Mesenchymal stem cell (in vitro differentiated cells and primary cell): ENCODE data around the gene GALNT10.

ENCODE experiments used
- DNase-seq: peaks from one replicate; pipeline ENCODE4 v3.0.0-alpha.2; 2013
- H2AFZ ChIP-seq: one replicate; pipeline ENCODE4 v1.6.1; 2013; ENCODE audit warnings: low read depth, mild to moderate bottlenecking, control low read depth, inconsistent platforms, low read length, moderate library complexity
- H2AK5ac ChIP-seq: 2 replicates; pipeline ENCODE4 v1.6.1; 2013; ENCODE audit warnings: low read length, moderate library complexity, mild to moderate bottlenecking, inconsistent platforms; ENCODE audit not compliant: severe bottlenecking
- H2BK120ac ChIP-seq: one replicate; pipeline ENCODE4 v1.6.1; 2013; ENCODE audit warnings: low read depth, mild to moderate bottlenecking, inconsistent platforms, low read length, moderate library complexity
- H2BK12ac ChIP-seq, 2 experiments: one replicate each; pipeline ENCODE4 v1.6.1; 2013; ENCODE audit warnings: inconsistent platforms in 2 of 2, low read length in 2 of 2, mild to moderate bottlenecking in 2 of 2, moderate library complexity in 2 of 2, control low read depth in 1 of 2
- H2BK15ac ChIP-seq: one replicate; pipeline ENCODE4 v1.6.1; 2013; ENCODE audit warnings: mild to moderate bottlenecking, low read depth, inconsistent platforms; ENCODE audit not compliant: poor library complexity, severe bottlenecking
- H2BK5ac ChIP-seq: 2 replicates; pipeline ENCODE4 v1.6.1; 2013; ENCODE audit warnings: low read depth, mild to moderate bottlenecking, low read length, control low read depth, inconsistent platforms; ENCODE audit not compliant: poor library complexity, severe bottlenecking
- H3K14ac ChIP-seq, 2 experiments: one replicate each; pipeline ENCODE4 v1.6.1; 2013; ENCODE audit warnings: inconsistent platforms in 2 of 2, low read length in 2 of 2, control low read depth in 1 of 2, mild to moderate bottlenecking in 1 of 2, moderate library complexity in 1 of 2
- H3K18ac ChIP-seq, 2 experiments: one replicate each; pipeline ENCODE4 v1.6.1; 2013; ENCODE audit warnings: inconsistent platforms in 2 of 2, low read length in 2 of 2, control low read depth in 1 of 2, low read depth in 1 of 2, mild to moderate bottlenecking in 1 of 2
- H3K23ac ChIP-seq, 2 experiments: one replicate each; pipeline ENCODE4 v1.6.1; 2013; ENCODE audit warnings: inconsistent platforms in 2 of 2, low read length in 2 of 2, mild to moderate bottlenecking in 2 of 2, moderate library complexity in 2 of 2, control low read depth in 1 of 2
- H3K27ac ChIP-seq: 2 replicates; pipeline ENCODE4 v1.5.1; 2013; ENCODE audit warnings: mild to moderate bottlenecking, moderate library complexity, low read length, control low read depth, inconsistent platforms; ENCODE audit not compliant: poor library complexity, severe bottlenecking
- H3K27me3 ChIP-seq, 2 experiments: 2 replicates each; pipeline versions ENCODE4 v1.6.1 to v1.7.0; 2013; ENCODE audit warnings: low read length in 2 of 2, mild to moderate bottlenecking in 2 of 2, moderate library complexity in 2 of 2, control low read depth in 1 of 2, inconsistent platforms in 1 of 2; ENCODE audit not compliant: control insufficient read depth in 1 of 2, insufficient read depth in 1 of 2
- H3K36me3 ChIP-seq, 2 experiments: 2 replicates each; pipeline versions ENCODE4 v1.6.1 to v1.7.0; 2013; ENCODE audit warnings: low read length in 2 of 2, control low read depth in 1 of 2, inconsistent platforms in 1 of 2, low read depth in 1 of 2, mild to moderate bottlenecking in 1 of 2; ENCODE audit not compliant: insufficient read depth in 2 of 2, control insufficient read depth in 1 of 2
- H3K4ac ChIP-seq, 2 experiments: one replicate each; pipeline ENCODE4 v1.6.1; 2013; ENCODE audit warnings: inconsistent platforms in 2 of 2, low read length in 2 of 2, mild to moderate bottlenecking in 2 of 2, moderate library complexity in 2 of 2, control low read depth in 1 of 2, low read depth in 1 of 2
- H3K4me1 ChIP-seq: 2 replicates; pipeline ENCODE4 v1.6.1; 2013; ENCODE audit warnings: low read depth, low read length, control low read depth; ENCODE audit not compliant: control insufficient read depth, insufficient read depth
- H3K4me2 ChIP-seq: 2 replicates; pipeline ENCODE4 v1.6.1; 2013; ENCODE audit warnings: low read length, mild to moderate bottlenecking, inconsistent platforms; ENCODE audit not compliant: poor library complexity, severe bottlenecking
- H3K4me3 ChIP-seq, 2 experiments: 2 replicates each; pipeline versions ENCODE4 v1.5.1 to v1.7.0; 2013; ENCODE audit warnings: low read length in 2 of 2, mild to moderate bottlenecking in 2 of 2, control low read depth in 1 of 2, low read depth in 1 of 2; ENCODE audit not compliant: insufficient read depth in 1 of 2
- H3K79me1 ChIP-seq: replicated peaks from 2 replicates; pipeline ENCODE4 v1.6.1; 2013; ENCODE audit warnings: mild to moderate bottlenecking, control low read depth, low read length, inconsistent platforms; ENCODE audit not compliant: poor library complexity, severe bottlenecking
- H3K9ac ChIP-seq: 2 replicates; pipeline ENCODE4 v1.7.0; 2013; ENCODE audit warnings: mild to moderate bottlenecking, low read length, moderate library complexity
- H3K9me3 ChIP-seq: 2 replicates; pipeline ENCODE4 v1.7.0; 2013; ENCODE audit warnings: mild to moderate bottlenecking, low read length; ENCODE audit not compliant: control insufficient read depth
- H4K8ac ChIP-seq: one replicate; pipeline ENCODE4 v1.6.1; 2013; ENCODE audit warnings: inconsistent platforms, mild to moderate bottlenecking, low read length, moderate library complexity
- H4K91ac ChIP-seq: one replicate; pipeline ENCODE4 v1.6.1; 2013; ENCODE audit warnings: mild to moderate bottlenecking, low read length, inconsistent platforms
- WGBS: methylation state at CpG from one replicate; pipeline ENCODE4 v1.1.7; 2013; ENCODE audit warnings: mixed read lengths; 5-methylcytosine and 5-hydroxymethylcytosine counted together

The GALNT10 gene

DNA sequence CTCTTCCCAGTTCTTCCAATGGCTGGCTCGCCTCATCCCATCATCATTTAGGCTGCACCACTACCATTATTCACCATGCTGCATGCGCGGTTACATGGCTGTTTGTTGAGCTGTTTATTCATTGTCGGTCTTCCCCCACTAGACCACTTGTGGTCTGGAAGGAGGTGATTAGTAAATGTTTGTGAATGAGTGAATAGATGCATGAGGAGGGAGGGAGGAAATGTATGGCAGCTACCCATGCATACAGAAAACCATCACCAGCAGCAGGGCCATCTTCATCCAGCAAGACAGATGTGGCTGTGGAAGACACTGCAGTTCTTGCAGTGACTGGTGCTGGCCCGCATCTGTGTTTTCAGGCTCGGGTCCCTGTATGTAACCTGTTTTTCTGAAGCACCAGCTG lies 141.9 kb downstream of the GALNT10 start:
- Histone ChIP-seq H3K4me3 (no peak overlapping the region), H2AFZ (no peak overlapping the region), H3K79me1 (peaks cover 6% of the 10 kb centered on the region), H3K27me3 (no peaks in the 10 kb centered on the region), H2AK5ac (no peak overlapping the region), H3K27ac (no peak overlapping the region), H3K9ac (no peak overlapping the region), H3K18ac (no peak overlapping the region), H4K91ac (no peak overlapping the region), H2BK15ac (no peak overlapping the region), H3K4me2 (no peak overlapping the region), H3K14ac (no peak overlapping the region), H2BK12ac (no peak overlapping the region), H3K9me3 (no peaks in the 10 kb centered on the region), H3K36me3 (peaks cover 7 to 32% of the 10 kb centered on the region in 2 experiments), H3K4ac (no peak overlapping the region), H2BK5ac (no peak overlapping the region), H2BK120ac (no peak overlapping the region), H3K23ac (no peak overlapping the region), H4K8ac (no peak overlapping the region), H3K4me1 (peaks cover 6% of the 10 kb centered on the region)
- 94% methylated on average over 6 of the region's 6 CpGs for WGBS
- no peak for DNase-seq

DNA sequence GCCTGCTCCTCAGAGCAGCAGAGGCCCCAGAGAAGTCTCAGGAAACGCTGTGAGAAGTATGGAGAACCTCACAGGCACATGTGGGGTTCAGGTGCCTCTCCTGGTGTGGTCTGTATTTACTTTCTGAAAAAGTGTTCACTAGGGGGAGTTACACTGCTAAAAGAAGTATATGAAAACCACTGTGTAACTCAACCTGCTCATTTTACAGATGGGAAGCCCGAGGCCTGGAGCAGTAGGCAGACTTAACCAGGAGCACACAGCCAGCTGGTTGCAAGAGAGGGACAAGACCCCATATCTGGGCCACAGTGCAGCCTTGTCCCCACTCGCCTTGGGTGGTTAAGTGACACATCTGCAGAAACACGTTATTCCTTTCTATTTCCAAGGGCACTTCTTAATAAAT lies 142.5 kb downstream of the GALNT10 start:
- Histone ChIP-seq H3K79me1 (peaks cover 6% of the 10 kb centered on the region), H2BK12ac (no peak overlapping the region), H3K23ac (no peak overlapping the region), H2AFZ (no peak overlapping the region), H3K9ac (no peak overlapping the region), H3K4me1 (peaks cover 6% of the 10 kb centered on the region), H3K27me3 (no peaks in the 10 kb centered on the region), H3K27ac (no peak overlapping the region), H2BK120ac (no peak overlapping the region), H3K4ac (no peak overlapping the region), H2BK5ac (no peak overlapping the region), H4K8ac (no peak overlapping the region), H3K4me3 (no peak overlapping the region), H3K36me3 (peaks cover 7 to 33% of the 10 kb centered on the region in 2 experiments), H2AK5ac (no peak overlapping the region), H4K91ac (no peak overlapping the region), H2BK15ac (no peak overlapping the region), H3K4me2 (no peak overlapping the region), H3K9me3 (no peaks in the 10 kb centered on the region), H3K14ac (no peak overlapping the region), H3K18ac (no peak overlapping the region)
- DNase-seq = no peak
- WGBS = 81% methylated on average over 4 of the region's 4 CpGs

DNA sequence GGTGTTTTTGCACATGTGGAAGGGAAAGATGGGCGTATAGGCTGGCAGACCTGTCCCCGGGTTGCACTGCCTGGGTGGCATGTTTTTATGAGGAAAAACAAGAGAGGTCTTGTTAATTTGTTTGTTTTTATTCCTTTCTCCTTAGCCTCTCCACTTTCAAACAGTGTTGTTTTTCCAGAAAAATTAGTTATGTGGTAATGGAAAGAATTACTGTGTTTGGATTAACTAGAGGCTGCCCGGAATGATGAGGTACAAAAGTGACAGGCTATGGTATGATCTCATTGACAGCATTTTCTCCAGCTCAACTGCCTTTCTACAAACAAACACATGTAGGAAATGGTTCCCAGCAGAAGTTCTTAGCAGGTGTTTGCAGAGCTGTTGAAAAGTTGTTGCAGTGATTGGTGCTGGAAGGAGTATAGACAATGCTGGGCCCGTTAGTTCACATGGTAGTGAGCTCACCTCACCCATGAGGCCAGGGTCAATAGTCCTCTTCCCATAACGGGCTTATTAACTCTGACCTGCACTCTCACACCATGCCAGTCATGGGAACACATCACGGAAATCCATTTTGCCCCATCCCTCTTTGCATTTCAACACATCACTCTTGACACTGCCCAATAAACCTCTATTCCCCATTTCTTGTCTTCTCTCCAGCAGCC lies 144.0 kb downstream of the GALNT10 start:
- Histone ChIP-seq H2BK12ac (no peak overlapping the region), H3K36me3 (peaks cover 14 to 37% of the 10 kb centered on the region in 2 experiments), H3K9ac (no peak overlapping the region), H4K91ac (no peak overlapping the region), H3K4me1 (peaks cover 6% of the 10 kb centered on the region), H2BK120ac (no peak overlapping the region), H3K4me3 (no peak overlapping the region), H3K4ac (no peak overlapping the region), H4K8ac (no peak overlapping the region), H3K79me1 (peaks cover 2% of the 10 kb centered on the region), H3K14ac (no peak overlapping the region), H3K27me3 (no peaks in the 10 kb centered on the region), H2AK5ac (no peak overlapping the region), H3K27ac (no peak overlapping the region), H3K4me2 (no peak overlapping the region), H2BK15ac (no peak overlapping the region), H3K18ac (no peak overlapping the region), H2AFZ (no peak overlapping the region), H3K23ac (no peak overlapping the region), H3K9me3 (no peaks in the 10 kb centered on the region), H2BK5ac (no peak overlapping the region)
- DNase-seq = peak; percentile 60
- 76% methylated on average over 5 of the region's 6 CpGs for WGBS

DNA sequence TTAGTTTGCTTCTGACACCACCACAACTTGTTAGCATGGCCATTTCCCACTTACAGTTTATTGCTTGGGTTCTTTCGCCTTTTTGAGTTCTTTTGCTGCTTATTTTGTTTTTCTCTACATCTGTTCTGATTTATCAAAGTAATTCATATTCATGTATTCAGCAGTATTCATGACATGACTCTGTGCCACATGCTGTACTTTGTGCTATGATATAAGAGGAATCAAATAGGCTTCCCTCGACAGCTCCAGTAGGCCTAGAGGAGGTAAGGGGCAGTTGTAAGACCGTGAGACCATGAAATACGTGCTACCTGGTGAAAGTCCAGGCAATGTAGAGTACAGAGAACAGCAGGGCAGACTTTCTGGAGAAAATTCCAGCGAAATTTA lies 144.5 kb downstream of the GALNT10 start:
- Histone ChIP-seq H3K36me3 (peaks cover 12 to 35% of the 10 kb centered on the region in 2 experiments), H4K91ac (no peak overlapping the region), H3K23ac (no peak overlapping the region), H3K27me3 (no peaks in the 10 kb centered on the region), H4K8ac (no peak overlapping the region), H3K9me3 (no peaks in the 10 kb centered on the region), H3K27ac (no peak overlapping the region), H2AFZ (no peak overlapping the region), H3K18ac (no peak overlapping the region), H3K4me1 (peaks cover 6% of the 10 kb centered on the region), H2BK120ac (no peak overlapping the region), H2BK5ac (no peak overlapping the region), H3K9ac (no peak overlapping the region), H3K4me2 (no peak overlapping the region), H3K14ac (no peak overlapping the region), H3K4me3 (no peak overlapping the region), H2AK5ac (no peak overlapping the region), H2BK15ac (no peak overlapping the region), H3K4ac (no peak overlapping the region), H2BK12ac (no peak overlapping the region), H3K79me1 (peaks cover 2% of the 10 kb centered on the region)
- no peak for DNase-seq
- 76% methylated on average over 4 of the region's 5 CpGs for WGBS
